Loucy (cell line): ENCODE results near the gene CYP8B1.

Experiments used
- CTCF ChIP-seq: fragments of 200-600 bp; sonication (generic); conservative IDR thresholded peaks from 2 replicates; pipeline ENCODE4 v1.5.1; 2014; ENCODE audit warnings: mild to moderate bottlenecking, antibody characterized with exemption, low read length
- EZH2phosphoT487 ChIP-seq: fragments of 200-600 bp; IDR thresholded peaks from 2 replicates; pipeline ENCODE4 v1.6.1; 2018; ENCODE audit warnings: antibody characterized with exemption, mild to moderate bottlenecking, moderate library complexity, borderline replicate concordance

DNA sequence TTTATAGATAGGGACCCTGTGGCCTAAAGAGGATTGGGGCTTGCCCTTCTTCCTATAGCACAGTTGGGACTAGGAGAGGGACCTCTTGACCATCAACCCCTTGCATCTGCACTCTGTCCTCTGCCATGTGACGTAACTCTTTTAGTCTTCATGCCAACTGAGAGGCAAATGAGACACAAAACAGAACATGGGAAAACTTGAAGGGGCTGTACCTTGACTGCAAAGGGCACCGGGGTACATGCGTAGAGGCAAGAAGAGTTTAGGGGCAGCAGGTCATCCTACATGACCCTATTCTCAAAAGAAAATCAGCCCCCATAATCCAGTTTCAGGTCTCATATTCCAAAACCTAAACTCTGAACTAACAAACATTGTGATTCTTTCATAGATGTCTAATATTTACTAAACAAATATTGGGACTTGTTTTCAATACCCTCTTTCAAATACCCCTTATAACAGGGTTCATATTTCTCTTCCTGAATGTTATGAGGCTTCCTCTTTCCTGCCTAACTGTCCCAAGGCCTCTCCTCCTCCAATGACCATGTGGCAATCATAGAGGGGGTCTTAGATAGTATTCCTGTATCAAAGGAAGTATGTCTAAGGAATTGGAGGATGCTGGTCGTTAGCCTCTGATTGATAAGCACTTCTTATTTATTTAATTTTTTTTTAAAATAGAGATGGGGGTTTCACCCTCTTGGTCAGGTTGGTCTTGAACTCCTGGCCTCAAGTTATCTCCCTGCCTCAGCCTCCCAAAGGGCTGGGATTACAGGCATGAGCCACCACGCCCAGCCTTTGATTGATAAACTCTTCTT lies 45.8 kb downstream of the CYP8B1 start:
- TF ChIP-seq CTCF (no peak), EZH2phosphoT487 (no peak)
